HEK293T (cell line): ENCODE results near the gene RIMBP2.

ENCODE experiments used
- BHLHE40 ChIP-seq: fragments of 450-650 bp; IDR thresholded peaks from 2 replicates; pipeline ENCODE4 v1.6.1; 2016; ENCODE audit warnings: mild to moderate bottlenecking, moderate library complexity, borderline replicate concordance
- FOXA1 ChIP-seq: fragments of 450-650 bp; IDR thresholded peaks from 2 replicates; pipeline ENCODE4 v1.6.1; 2016; ENCODE audit warnings: mild to moderate bottlenecking
- FOXK2 ChIP-seq: fragments of 450-650 bp; IDR thresholded peaks from 2 replicates; pipeline ENCODE4 v1.6.1; 2016; ENCODE audit warnings: mild to moderate bottlenecking
- FOXM1 ChIP-seq: fragments of 450-650 bp; IDR thresholded peaks from 2 replicates; pipeline ENCODE4 v1.6.1; 2017; ENCODE audit warnings: mild to moderate bottlenecking, borderline replicate concordance
- HDGF ChIP-seq: fragments of 450-650 bp; IDR thresholded peaks from 2 replicates; pipeline ENCODE4 v1.6.1; 2017; ENCODE audit warnings: antibody characterized with exemption, borderline replicate concordance
- SUZ12 ChIP-seq: fragments of 450-650 bp; IDR thresholded peaks from 2 replicates; pipeline ENCODE4 v1.6.1; 2016; ENCODE audit warnings: mild to moderate bottlenecking
- TARDBP ChIP-seq: fragments of 450-650 bp; IDR thresholded peaks from 2 replicates; pipeline ENCODE4 v1.6.1; 2016
- ZNF384 ChIP-seq: fragments of 450-650 bp; IDR thresholded peaks from 2 replicates; pipeline ENCODE4 v1.6.1; 2016

DNA sequence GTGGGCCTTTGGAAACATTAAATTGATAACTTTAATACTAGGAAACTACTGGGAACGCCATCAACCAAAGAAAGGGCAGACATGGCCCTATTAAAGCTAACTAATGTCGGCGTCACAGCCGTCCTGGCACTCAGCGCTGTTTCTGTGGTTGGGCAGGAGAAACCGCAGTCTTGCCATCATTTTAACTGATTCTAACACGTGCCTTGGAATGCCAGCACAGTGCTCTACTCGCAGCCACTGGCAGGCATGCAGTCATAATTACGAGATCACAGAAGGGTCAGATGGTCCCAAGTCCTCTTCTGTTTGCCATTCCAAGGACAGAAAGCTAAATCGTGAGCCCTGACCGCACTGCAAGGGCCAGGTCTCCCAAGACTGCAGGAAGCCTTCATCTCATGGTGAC, 75.2 kb downstream of the RIMBP2 start:
- TF ChIP-seq FOXK2 (no peak), TARDBP (no peak), SUZ12 (no peak), FOXM1 (no peak), HDGF (no peak), FOXA1 (no peak), ZNF384 (no peak), BHLHE40 (no peak)
